Neuronal stem cell (in vitro differentiated cells): ENCODE measurements around the gene LYST.

Experiments used
- DNase-seq: peaks from one replicate; pipeline ENCODE4 v3.0.0-alpha.2; 2013; ENCODE audit warnings: low spot score
- H2AFZ ChIP-seq: one replicate; pipeline ENCODE4 v1.6.1; 2013; ENCODE audit warnings: mild to moderate bottlenecking, low read length, inconsistent platforms
- H2AK5ac ChIP-seq: 2 replicates; pipeline ENCODE4 v1.6.1; 2013; ENCODE audit warnings: low read depth, mild to moderate bottlenecking, inconsistent platforms, low read length, moderate library complexity, mixed read lengths
- H2BK120ac ChIP-seq: 2 replicates; pipeline ENCODE4 v1.6.1; 2013; ENCODE audit warnings: low read depth, mild to moderate bottlenecking, inconsistent platforms, low read length, moderate library complexity, mixed read lengths
- H2BK12ac ChIP-seq: one replicate; pipeline ENCODE4 v1.6.1; 2013; ENCODE audit warnings: low read length, inconsistent platforms
- H2BK15ac ChIP-seq: 2 replicates; pipeline ENCODE4 v1.6.1; 2013; ENCODE audit warnings: mild to moderate bottlenecking, low read length, inconsistent platforms, mixed read lengths
- H2BK5ac ChIP-seq: one replicate; pipeline ENCODE4 v1.6.1; 2013; ENCODE audit warnings: inconsistent platforms, mild to moderate bottlenecking, low read length, moderate library complexity
- H3K14ac ChIP-seq: one replicate; pipeline ENCODE4 v1.6.1; 2013; ENCODE audit warnings: low read length, inconsistent platforms
- H3K18ac ChIP-seq: 2 replicates; pipeline ENCODE4 v1.6.1; 2013; ENCODE audit warnings: low read length, inconsistent platforms
- H3K23ac ChIP-seq: 2 replicates; pipeline ENCODE4 v1.6.1; 2013; ENCODE audit warnings: low read depth, mild to moderate bottlenecking, mixed read lengths, low read length, inconsistent platforms; ENCODE audit not compliant: poor library complexity
- H3K27ac ChIP-seq: replicated peaks from 3 replicates; pipeline ENCODE4 v1.5.1; 2013; ENCODE audit warnings: low read length, inconsistent platforms
- H3K27me3 ChIP-seq, 3 experiments: 2 replicates each; pipeline ENCODE4 v1.6.1; 2013; ENCODE audit warnings: low read length in 3 of 3, mild to moderate bottlenecking in 2 of 3, inconsistent platforms in 1 of 3, low read depth in 1 of 3, mixed read lengths in 1 of 3, moderate library complexity in 1 of 3; ENCODE audit not compliant: control insufficient read depth in 3 of 3, insufficient read depth in 3 of 3
- H3K36me3 ChIP-seq, 2 donors: replicated peaks in 1 of 2; 2 replicates each; pipeline ENCODE4 v1.6.1; 2013; ENCODE audit warnings: low read length in 2 of 2; ENCODE audit not compliant: control insufficient read depth in 2 of 2, insufficient read depth in 2 of 2
- H3K4ac ChIP-seq: 2 replicates; pipeline ENCODE4 v1.6.1; 2013; ENCODE audit warnings: inconsistent platforms, mild to moderate bottlenecking, low read length, moderate library complexity
- H3K4me1 ChIP-seq, 2 donors: 1 replicate in 1 of 2; 2 replicates in 1 of 2; pipeline ENCODE4 v1.6.1; 2013; ENCODE audit warnings: low read length in 2 of 2, low read depth in 1 of 2; ENCODE audit not compliant: control insufficient read depth in 2 of 2, insufficient read depth in 1 of 2
- H3K4me2 ChIP-seq: one replicate; pipeline ENCODE4 v1.6.1; 2013; ENCODE audit warnings: mild to moderate bottlenecking, low read length, inconsistent platforms; ENCODE audit not compliant: insufficient read depth, poor library complexity, severe bottlenecking
- H3K4me3 ChIP-seq, 2 donors: 2 replicates each; pipeline ENCODE4 v1.5.1; 2013; ENCODE audit warnings: low read length in 2 of 2, mild to moderate bottlenecking in 2 of 2, inconsistent platforms in 1 of 2, moderate library complexity in 1 of 2
- H3K79me1 ChIP-seq: one replicate; pipeline ENCODE4 v1.6.1; 2013; ENCODE audit warnings: low read depth, mild to moderate bottlenecking, inconsistent platforms, low read length, moderate library complexity
- H3K9ac ChIP-seq: one replicate; pipeline ENCODE4 v1.6.1; 2013; ENCODE audit warnings: mild to moderate bottlenecking, low read depth, low read length, inconsistent platforms; ENCODE audit not compliant: poor library complexity
- H3K9me3 ChIP-seq, 2 donors: replicated peaks in 1 of 2; 2 replicates each; pipeline versions ENCODE3 to v1.6.1; 2013; ENCODE audit warnings: low read length in 2 of 2, mild to moderate bottlenecking in 2 of 2, inconsistent platforms in 1 of 2, low read depth in 1 of 2, mixed read lengths in 1 of 2, moderate library complexity in 1 of 2; ENCODE audit not compliant: control insufficient read depth in 2 of 2, insufficient read depth in 1 of 2
- H4K8ac ChIP-seq: one replicate; pipeline ENCODE4 v1.6.1; 2013; ENCODE audit warnings: low read depth, mild to moderate bottlenecking, inconsistent platforms, low read length, moderate library complexity
- H4K91ac ChIP-seq: one replicate; pipeline ENCODE4 v1.6.1; 2013; ENCODE audit warnings: low read length, low read depth, mild to moderate bottlenecking, inconsistent platforms; ENCODE audit not compliant: poor library complexity
- WGBS, 2 donors: extraction: QIAGEN DNeasy Blood & Tissue Kit; methylation state at CpG; one replicate each; pipeline ENCODE4 v1.1.7; 2013; ENCODE audit warnings: missing lambda C conversion rate in 2 of 2, mixed read lengths in 1 of 2; ENCODE audit not compliant: insufficient read length in 2 of 2, insufficient replicate concordance in 1 of 2; ENCODE audit errors: extremely low coverage in 2 of 2; 5-methylcytosine and 5-hydroxymethylcytosine counted together

LYST gene

GRCh38 chr1:235826102-235826854 is 40.4 kb downstream of the LYST start:
- H3K14ac ChIP-seq = no peak overlapping the region
- no peak overlapping the region for H2BK12ac ChIP-seq
- no peak overlapping the region for H4K91ac ChIP-seq
- H3K36me3 ChIP-seq = no peaks in the 10 kb centered on the region
- no peak overlapping the region for H2BK120ac ChIP-seq
- H3K23ac ChIP-seq = no peak overlapping the region
- H3K9me3 ChIP-seq = no peaks in the 10 kb centered on the region
- no peak overlapping the region for H3K9ac ChIP-seq
- no peaks in the 10 kb centered on the region for H3K27me3 ChIP-seq
- no peaks in the 10 kb centered on the region for H3K79me1 ChIP-seq
- no peak overlapping the region for H4K8ac ChIP-seq
- no peak overlapping the region for H2BK15ac ChIP-seq
- no peak overlapping the region for H3K4me2 ChIP-seq
- no peak overlapping the region for H3K4me3 ChIP-seq
- H2BK5ac ChIP-seq = no peak overlapping the region
- H2AFZ ChIP-seq = no peak overlapping the region
- no peak overlapping the region for H3K27ac ChIP-seq
- DNase-seq = no peak
- no peaks in the 10 kb centered on the region for H3K4me1 ChIP-seq
- no peak overlapping the region for H3K4ac ChIP-seq
- H3K18ac ChIP-seq = no peak overlapping the region
- no peak overlapping the region for H2AK5ac ChIP-seq
- no CpG with 5 or more reads among the region's 2 CpGs for WGBS, 2 donors

DNA sequence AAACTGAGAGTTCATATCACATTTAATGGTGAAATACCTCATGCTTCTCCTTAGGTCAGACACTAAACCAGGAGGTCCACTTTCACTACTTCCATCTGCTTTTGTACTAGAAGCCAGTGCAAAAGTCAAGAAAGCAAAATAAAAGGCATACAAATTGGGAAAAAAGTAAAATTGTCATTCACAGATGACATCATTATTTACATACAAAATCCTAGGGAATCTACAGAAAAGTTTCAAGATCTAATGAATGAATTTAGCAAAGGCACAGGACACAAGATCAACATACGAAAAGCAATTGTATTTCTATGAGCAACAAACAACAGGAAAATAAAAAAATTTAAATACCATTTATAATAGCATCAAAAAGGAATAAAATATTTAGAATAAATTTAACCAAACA is 41.5 kb downstream of the LYST start:
- Histone ChIP-seq H3K4ac (no peak overlapping the region), H2AK5ac (no peak overlapping the region), H2BK12ac (no peak overlapping the region), H2AFZ (no peak overlapping the region), H2BK15ac (no peak overlapping the region), H3K27ac (no peak overlapping the region), H3K14ac (no peak overlapping the region), H3K4me2 (no peak overlapping the region), H3K4me3 (no peak overlapping the region), H3K27me3 (no peaks in the 10 kb centered on the region), H3K23ac (no peak overlapping the region), H2BK120ac (no peak overlapping the region), H3K9ac (no peak overlapping the region), H3K36me3 (no peaks in the 10 kb centered on the region), H4K91ac (no peak overlapping the region), H3K18ac (no peak overlapping the region), H4K8ac (no peak overlapping the region), H3K4me1 (no peaks in the 10 kb centered on the region), H2BK5ac (no peak overlapping the region), H3K9me3 (no peaks in the 10 kb centered on the region), H3K79me1 (no peaks in the 10 kb centered on the region)
- no peak for DNase-seq
- WGBS, 2 donors = no CpG with 5 or more reads among the region's 1 CpG

DNA sequence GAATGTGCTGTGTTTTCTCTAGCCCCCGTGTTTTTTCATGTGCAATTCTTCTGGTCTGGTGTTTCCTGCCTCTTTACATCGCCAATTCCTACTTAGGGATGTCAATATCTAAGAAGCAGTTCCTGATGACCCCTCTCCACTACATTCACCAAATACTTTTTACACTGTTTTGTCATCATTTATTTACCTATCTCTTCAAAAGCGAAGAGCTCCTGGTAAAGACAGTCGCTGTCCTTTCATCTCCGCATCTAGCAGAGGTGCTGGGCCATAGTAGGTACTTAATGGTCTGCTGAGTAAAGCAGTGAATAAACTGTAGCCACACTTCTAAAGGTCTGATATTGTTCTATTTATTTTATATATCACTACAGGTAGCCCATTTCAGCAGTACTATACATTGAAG is 43.0 kb downstream of the LYST start:
- H3K9ac ChIP-seq = no peak overlapping the region
- no peak overlapping the region for H2BK15ac ChIP-seq
- H3K4ac ChIP-seq = no peak overlapping the region
- no CpG with 5 or more reads among the region's 5 CpGs for WGBS, 2 donors
- H3K4me3 ChIP-seq = no peak overlapping the region
- H3K79me1 ChIP-seq = no peaks in the 10 kb centered on the region
- no peak for DNase-seq
- no peak overlapping the region for H3K23ac ChIP-seq
- no peaks in the 10 kb centered on the region for H3K36me3 ChIP-seq
- no peaks in the 10 kb centered on the region for H3K9me3 ChIP-seq
- no peak overlapping the region for H2BK120ac ChIP-seq
- no peaks in the 10 kb centered on the region for H3K4me1 ChIP-seq
- H3K27ac ChIP-seq = no peak overlapping the region
- H4K8ac ChIP-seq = no peak overlapping the region
- no peak overlapping the region for H2BK5ac ChIP-seq
- no peak overlapping the region for H3K4me2 ChIP-seq
- no peak overlapping the region for H4K91ac ChIP-seq
- no peaks in the 10 kb centered on the region for H3K27me3 ChIP-seq
- H3K14ac ChIP-seq = no peak overlapping the region
- no peak overlapping the region for H2BK12ac ChIP-seq
- no peak overlapping the region for H3K18ac ChIP-seq
- no peak overlapping the region for H2AFZ ChIP-seq
- H2AK5ac ChIP-seq = no peak overlapping the region

GRCh38 chr1:235822685-235823084 is 44.0 kb downstream of the LYST start:
- no peak overlapping the region for H3K4me2 ChIP-seq
- H3K4me3 ChIP-seq = no peak overlapping the region
- H2AFZ ChIP-seq = no peak overlapping the region

More at GRCh38 chr1:235822685-235823084, 44.0 kb downstream of the LYST start:
- Histone ChIP-seq H3K79me1 (no peaks in the 10 kb centered on the region), H3K27ac (no peak overlapping the region), H4K8ac (no peak overlapping the region), H2BK5ac (no peak overlapping the region), H3K9me3 (no peaks in the 10 kb centered on the region), H3K4ac (no peak overlapping the region), H2BK120ac (no peak overlapping the region), H2AK5ac (no peak overlapping the region), H2BK15ac (no peak overlapping the region), H3K14ac (no peak overlapping the region), H3K18ac (no peak overlapping the region), H3K27me3 (no peaks in the 10 kb centered on the region), H3K36me3 (no peaks in the 10 kb centered on the region), H4K91ac (no peak overlapping the region), H3K4me1 (no peaks in the 10 kb centered on the region), H3K9ac (no peak overlapping the region), H2BK12ac (no peak overlapping the region), H3K23ac (no peak overlapping the region)
- DNase-seq = no peak
